ENCODE measurements around the gene DCAF7.

DNA sequence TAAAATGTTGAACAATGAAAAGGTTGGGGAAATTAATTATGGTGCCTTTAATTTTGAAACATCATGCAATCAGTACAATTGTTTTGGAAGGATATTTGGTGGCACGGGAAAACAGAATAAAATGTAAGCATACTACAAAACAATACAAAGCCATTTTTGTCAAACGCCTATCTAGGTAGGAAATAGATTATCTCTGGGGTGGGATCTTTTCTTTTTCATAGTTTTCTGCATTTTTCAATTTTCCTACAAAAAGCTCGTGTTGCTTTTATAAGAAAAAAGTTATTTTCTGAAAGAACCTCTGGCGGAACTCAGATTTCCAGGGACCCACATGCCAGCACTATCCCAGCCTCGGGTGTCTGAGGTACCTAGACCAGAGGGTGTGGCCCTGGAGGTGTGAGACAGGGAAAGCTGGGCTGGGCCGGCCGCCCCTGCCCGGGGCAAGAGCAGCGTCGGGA lies 71.0 kb downstream of the DCAF7 start:
- TF ChIP-seq, protein P1, sequence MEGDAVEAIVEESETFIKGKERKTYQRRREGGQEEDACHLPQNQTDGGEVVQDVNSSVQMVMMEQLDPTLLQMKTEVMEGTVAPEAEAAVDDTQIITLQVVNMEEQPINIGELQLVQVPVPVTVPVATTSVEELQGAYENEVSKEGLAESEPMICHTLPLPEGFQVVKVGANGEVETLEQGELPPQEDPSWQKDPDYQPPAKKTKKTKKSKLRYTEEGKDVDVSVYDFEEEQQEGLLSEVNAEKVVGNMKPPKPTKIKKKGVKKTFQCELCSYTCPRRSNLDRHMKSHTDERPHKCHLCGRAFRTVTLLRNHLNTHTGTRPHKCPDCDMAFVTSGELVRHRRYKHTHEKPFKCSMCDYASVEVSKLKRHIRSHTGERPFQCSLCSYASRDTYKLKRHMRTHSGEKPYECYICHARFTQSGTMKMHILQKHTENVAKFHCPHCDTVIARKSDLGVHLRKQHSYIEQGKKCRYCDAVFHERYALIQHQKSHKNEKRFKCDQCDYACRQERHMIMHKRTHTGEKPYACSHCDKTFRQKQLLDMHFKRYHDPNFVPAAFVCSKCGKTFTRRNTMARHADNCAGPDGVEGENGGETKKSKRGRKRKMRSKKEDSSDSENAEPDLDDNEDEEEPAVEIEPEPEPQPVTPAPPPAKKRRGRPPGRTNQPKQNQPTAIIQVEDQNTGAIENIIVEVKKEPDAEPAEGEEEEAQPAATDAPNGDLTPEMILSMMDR (IDR thresholded peaks at IDR 0.05): no peak
- no peak for TF ChIP-seq POLR2A (IDR thresholded peaks at IDR 0.05)

Measured in transverse colon (tissue), 3 donors.